GM23338 (cell line): Measurements from ENCODE around the gene GRHL3.

Experiments used
- CREB1 ChIP-seq: fragments of 250-450 bp; sonication (Bioruptor Pico); IDR thresholded peaks from 2 replicates; pipeline ENCODE4 v1.5.0; 2020; ENCODE audit warnings: low read depth, mild to moderate bottlenecking, moderate library complexity
- CTCF ChIP-seq, 2 experiments: fragments of 200-600 bp in 1 of 2; sonication (generic) in 1 of 2; conservative IDR thresholded peaks; 2 replicates each; pipeline versions ENCODE4 v1.5.1 to v1.6.1; 2016 to 2017; ENCODE audit warnings: antibody characterized with exemption in 2 of 2, low read depth in 2 of 2, mild to moderate bottlenecking in 2 of 2, moderate library complexity in 1 of 2
- ETS1 ChIP-seq: IDR thresholded peaks from 2 replicates; pipeline ENCODE4 v1.6.1; 2016; ENCODE audit warnings: antibody characterized with exemption
- EZH2 ChIP-seq: fragments of 200-600 bp; sonication (generic); IDR thresholded peaks from one replicate; pipeline ENCODE4 v1.8.0; 2017; ENCODE audit warnings: antibody characterized with exemption, mild to moderate bottlenecking, low read depth; ENCODE audit not compliant: unreplicated experiment
- EZH2phosphoT487 ChIP-seq: fragments of 200-600 bp; sonication (generic); IDR thresholded peaks from one replicate; pipeline ENCODE4 v1.8.1; 2018; ENCODE audit warnings: antibody characterized with exemption; ENCODE audit not compliant: unreplicated experiment
- JUNB ChIP-seq: IDR thresholded peaks from one replicate; pipeline ENCODE4 v1.6.1; 2016; ENCODE audit warnings: antibody characterized with exemption; ENCODE audit not compliant: unreplicated experiment
- NANOG ChIP-seq: IDR thresholded peaks from 2 replicates; pipeline ENCODE4 v1.6.1; 2016; ENCODE audit warnings: antibody characterized with exemption, borderline replicate concordance
- POLR2AphosphoS5 ChIP-seq: IDR thresholded peaks from 2 replicates; pipeline ENCODE4 v1.6.1; 2016; ENCODE audit warnings: antibody characterized with exemption, low read depth
- REST ChIP-seq: IDR thresholded peaks from one replicate; pipeline ENCODE4 v1.6.1; 2018; ENCODE audit warnings: antibody characterized with exemption; ENCODE audit not compliant: unreplicated experiment
- STAT1 ChIP-seq: IDR thresholded peaks from one replicate; pipeline ENCODE4 v1.6.1; 2016; ENCODE audit warnings: antibody characterized with exemption; ENCODE audit not compliant: unreplicated experiment
- ZNF114 ChIP-seq: fragments of 250-450 bp; sonication (Bioruptor Pico); IDR thresholded peaks from 2 replicates; pipeline ENCODE4 v1.5.0; 2020; ENCODE audit warnings: mild to moderate bottlenecking, moderate library complexity
- ZNF462 ChIP-seq: fragments of 250-450 bp; sonication (Bioruptor Pico); IDR thresholded peaks from 2 replicates; pipeline ENCODE4 v1.5.0; 2020; ENCODE audit warnings: mild to moderate bottlenecking, moderate library complexity

GRCh38 chr1:24387636-24388175 is 68.5 kb downstream of the GRHL3 start:
- TF ChIP-seq CTCF (conservative IDR thresholded peaks at IDR 0.05; ENCODE audit: low read depth in 2 of 2) (no peak), POLR2AphosphoS5 (no peak), EZH2phosphoT487 (no peak), EZH2 (no peak), CREB1 (CRISPR knock-in tag) (no peak), REST (no peak), ETS1 (no peak), STAT1 (no peak), JUNB (no peak), ZNF114 (no peak), NANOG (no peak), ZNF462 (CRISPR knock-in tag) (no peak)
